Gastroesophageal sphincter (tissue), 4 donors: Measurements from ENCODE around the gene SHISA6. TPM values are rescaled to one million over a fixed set of nuclear protein-coding genes. Genes with fewer than 3 reads are reported as not detected.

Source experiments
- ATAC-seq: fragments of 150-250 bp; one replicate; pipeline ENCODE4 v1.9.1; 2016; ENCODE audit warnings: mild to moderate bottlenecking, moderate library complexity
- H3K27ac ChIP-seq, 4 donors: fragments of 200-600 bp; sonication (generic) in 3 of 4; 1 replicate in 3 of 4; 2 replicates in 1 of 4; pipeline ENCODE4 v1.5.1; 2016 to 2019
- H3K27me3 ChIP-seq: fragments of 200-600 bp; sonication (generic); one replicate; pipeline ENCODE4 v1.5.1; 2019
- H3K36me3 ChIP-seq, 2 donors: fragments of 200-600 bp; sonication (generic); one replicate each; pipeline ENCODE4 v1.5.1; 2019; ENCODE audit warnings: control low read depth in 1 of 2
- H3K4me1 ChIP-seq, 3 donors: fragments of 200-600 bp; sonication (generic); 1 replicate in 2 of 3; 2 replicates in 1 of 3; pipeline ENCODE4 v1.5.1; 2016 to 2019; ENCODE audit warnings: control low read depth in 2 of 3
- H3K4me3 ChIP-seq, 2 donors: fragments of 200-600 bp; sonication (generic); one replicate each; pipeline ENCODE4 v1.5.1; 2019; ENCODE audit warnings: mild to moderate bottlenecking in 1 of 2, moderate library complexity in 1 of 2
- H3K9me3 ChIP-seq, 3 donors: fragments of 200-600 bp; sonication (generic); one replicate each; pipeline ENCODE4 v1.5.1; 2017 to 2019; ENCODE audit warnings: control low read depth in 2 of 3
- CTCF ChIP-seq, 4 experiments: fragments of 200-600 bp in 2 of 4; fragments of 450-650 bp in 2 of 4; sonication (generic) in 1 of 4; IDR thresholded peaks; one replicate each; pipeline ENCODE4 v1.5.1; 2017 to 2019; ENCODE audit warnings: antibody characterized with exemption in 4 of 4, mild to moderate bottlenecking in 2 of 4, moderate library complexity in 2 of 4
- EP300 ChIP-seq: sonication (generic); formaldehyde crosslinking; IDR thresholded peaks from one replicate; pipeline ENCODE4 v1.6.1; 2017; ENCODE audit warnings: antibody characterized with exemption, mild to moderate bottlenecking
- POLR2A ChIP-seq, 2 donors: fragments of 450-650 bp; IDR thresholded peaks; one replicate each; pipeline ENCODE4 v1.6.1; 2017; ENCODE audit warnings: antibody characterized with exemption in 2 of 2, mild to moderate bottlenecking in 2 of 2, moderate library complexity in 1 of 2
- POLR2AphosphoS5 ChIP-seq: sonication (generic); formaldehyde crosslinking; IDR thresholded peaks from one replicate; pipeline ENCODE4 v1.6.1; 2017; ENCODE audit warnings: antibody characterized with exemption
- WGBS, 2 donors: methylation state at CpG; one replicate each; pipeline ENCODE4 v1.1.5; 2018; ENCODE audit warnings: low coverage in 1 of 2; 5-methylcytosine and 5-hydroxymethylcytosine counted together
- total RNA-seq, 4 donors: library from RNA; depleted of rRNA; stranded (reverse); fragments of >200 nt; gene quantifications; one replicate each; pipeline ENCODE4 v1.1.0, GENCODE V29; 2016

Gene SHISA6
- total RNA-seq, 4 donors from 2014 or later: 0.31 to 1.5 (median 0.90) TPM

GRCh38 chr17:11389583-11389982 lies 148.6 kb downstream of the SHISA6 start:
- TF ChIP-seq POLR2A (IDR thresholded peaks at IDR 0.05) (no peak), CTCF (IDR thresholded peaks at IDR 0.05) (no peak), POLR2AphosphoS5 (no peak), EP300 (no peak)
- Histone ChIP-seq H3K4me3 (no peak overlapping the region), H3K4me1 (no peaks in the 10 kb centered on the region), H3K27ac (no peak overlapping the region), H3K36me3 (no peaks in the 10 kb centered on the region), H3K9me3 (peaks cover 0 to 22% (median 0%) of the 10 kb centered on the region in 3 donors), H3K27me3 (no peaks in the 10 kb centered on the region)
- no peak for ATAC-seq
- WGBS, 2 donors: 86 to 100% methylated on average over 1 of the region's 2 CpGs

GRCh38 chr17:11391134-11391533 lies 150.1 kb downstream of the SHISA6 start:
- Histone ChIP-seq H3K4me1 (no peaks in the 10 kb centered on the region), H3K36me3 (no peaks in the 10 kb centered on the region), H3K27ac (no peak overlapping the region), H3K9me3 (peaks cover 0 to 22% (median 0%) of the 10 kb centered on the region in 3 donors), H3K27me3 (no peaks in the 10 kb centered on the region), H3K4me3 (no peak overlapping the region)
- 38 to 44% methylated on average over 3 to 4 of the region's 4 CpGs for WGBS, 2 donors
- ATAC-seq: no peak
- TF ChIP-seq EP300: no peak
- no peak for TF ChIP-seq CTCF (IDR thresholded peaks at IDR 0.05)
- TF ChIP-seq POLR2AphosphoS5: no peak
- no peak for TF ChIP-seq POLR2A (IDR thresholded peaks at IDR 0.05)

GRCh38 chr17:11404431-11405276 lies 163.6 kb downstream of the SHISA6 start:
- TF ChIP-seq EP300 (no peak), CTCF (IDR thresholded peaks at IDR 0.05) (no peak), POLR2A (IDR thresholded peaks at IDR 0.05) (no peak), POLR2AphosphoS5 (no peak)
- Histone ChIP-seq H3K27ac (no peak overlapping the region), H3K36me3 (no peaks in the 10 kb centered on the region), H3K4me3 (no peak overlapping the region), H3K4me1 (no peaks in the 10 kb centered on the region), H3K27me3 (no peaks in the 10 kb centered on the region), H3K9me3 (peaks cover 0 to 35% (median 0%) of the 10 kb centered on the region in 3 donors)
- 61 to 77% methylated on average over 7 of the region's 8 CpGs for WGBS, 2 donors
- ATAC-seq: no peak

GRCh38 chr17:11406716-11407115 lies 165.7 kb downstream of the SHISA6 start:
- Histone ChIP-seq H3K9me3 (peaks cover 0 to 20% (median 0%) of the 10 kb centered on the region in 3 donors), H3K4me1 (no peaks in the 10 kb centered on the region), H3K36me3 (no peaks in the 10 kb centered on the region), H3K4me3 (no peak overlapping the region), H3K27ac (no peak overlapping the region), H3K27me3 (no peaks in the 10 kb centered on the region)
- ATAC-seq: no peak
- 49 to 56% methylated on average over 2 to 3 of the region's 3 CpGs for WGBS, 2 donors
- TF ChIP-seq POLR2A (IDR thresholded peaks at IDR 0.05) (no peak), POLR2AphosphoS5 (no peak), EP300 (no peak)

- no peaks in the 10 kb centered on the region for H3K4me1 ChIP-seq
- no peak for ATAC-seq
- WGBS, 2 donors: 33% methylated on average over 1 of the region's 6 CpGs; no CpG with 5 or more reads in 1 of the 2 donors
- no peaks in the 10 kb centered on the region for H3K36me3 ChIP-seq
- TF ChIP-seq CTCF (IDR thresholded peaks at IDR 0.05): no peak
- no peak for TF ChIP-seq POLR2AphosphoS5
- no peak for TF ChIP-seq POLR2A (IDR thresholded peaks at IDR 0.05)
- TF ChIP-seq EP300: no peak
- no peak overlapping the region for H3K27ac ChIP-seq
- no peaks in the 10 kb centered on the region for H3K9me3 ChIP-seq
- H3K4me3 ChIP-seq: no peak overlapping the region
- H3K27me3 ChIP-seq: no peaks in the 10 kb centered on the region
Observed at GRCh38 chr17:11412654-11413053, 171.6 kb downstream of the SHISA6 start.
